Liver (tissue), 9 donors: Measurements from ENCODE around the gene TOP1. TPM values are rescaled to one million over a fixed set of nuclear protein-coding genes. Genes with fewer than 3 reads are reported as not detected.

Source experiments
- DNase-seq: peaks from one replicate; pipeline ENCODE4 v3.0.0-alpha.2; 2017; ENCODE audit warnings: low spot score
- H3K27ac ChIP-seq, 2 donors: one replicate each; pipeline ENCODE4 v1.7.0; 2013; ENCODE audit warnings: inconsistent platforms in 2 of 2, low read length in 2 of 2, control low read depth in 1 of 2, low read depth in 1 of 2, mild to moderate bottlenecking in 1 of 2
- H3K27me3 ChIP-seq, 4 donors: one replicate each; pipeline versions ENCODE4 v1.6.1 to v1.7.0; 2013; ENCODE audit warnings: low read length in 3 of 4, inconsistent platforms in 1 of 4, mild to moderate bottlenecking in 1 of 4, moderate library complexity in 1 of 4; ENCODE audit not compliant: control insufficient read depth in 4 of 4, insufficient read depth in 4 of 4
- H3K36me3 ChIP-seq, 4 donors: one replicate each; pipeline versions ENCODE4 v1.6.1 to v1.7.0; 2013; ENCODE audit warnings: low read length in 3 of 4, mild to moderate bottlenecking in 3 of 4, low read depth in 1 of 4, moderate library complexity in 1 of 4; ENCODE audit not compliant: control insufficient read depth in 4 of 4, insufficient read depth in 3 of 4
- H3K4me1 ChIP-seq, 4 donors: one replicate each; pipeline versions ENCODE4 v1.6.1 to v1.7.0; 2013; ENCODE audit warnings: low read length in 3 of 4, mild to moderate bottlenecking in 3 of 4, moderate library complexity in 1 of 4; ENCODE audit not compliant: control insufficient read depth in 4 of 4, insufficient read depth in 4 of 4
- H3K4me3 ChIP-seq, 3 donors: one replicate each; pipeline versions ENCODE4 v1.6.1 to v1.7.0; 2013; ENCODE audit warnings: low read length in 3 of 3, control low read depth in 1 of 3, low read depth in 1 of 3, mild to moderate bottlenecking in 1 of 3
- H3K9ac ChIP-seq, 2 donors: one replicate each; pipeline ENCODE4 v1.7.0; 2013; ENCODE audit warnings: low read length in 2 of 2, mild to moderate bottlenecking in 2 of 2, moderate library complexity in 2 of 2, control low read depth in 1 of 2, low read depth in 1 of 2
- H3K9me3 ChIP-seq, 4 donors: one replicate each; pipeline versions ENCODE4 v1.6.1 to v1.7.0; 2013; ENCODE audit warnings: low read length in 3 of 4; ENCODE audit not compliant: control insufficient read depth in 4 of 4
- EGR1 ChIP-seq, 2 donors: IDR thresholded peaks; 2 replicates each; pipeline ENCODE4 v1.6.1; 2016 to 2018; ENCODE audit warnings: antibody characterized with exemption in 2 of 2, low read depth in 2 of 2
- FOXA1 ChIP-seq: IDR thresholded peaks from 2 replicates; pipeline ENCODE4 v1.6.1; 2016; ENCODE audit warnings: antibody characterized with exemption
- FOXA2 ChIP-seq: IDR thresholded peaks from 2 replicates; pipeline ENCODE4 v1.6.1; 2016; ENCODE audit warnings: antibody characterized with exemption
- GABPA ChIP-seq, 2 donors: IDR thresholded peaks in 1 of 2; conservative IDR thresholded peaks in 1 of 2; 2 replicates each; pipeline ENCODE4 v1.6.1; 2016; ENCODE audit warnings: antibody characterized with exemption in 2 of 2, mild to moderate bottlenecking in 1 of 2, moderate library complexity in 1 of 2
- HNF4A ChIP-seq, 2 donors: conservative IDR thresholded peaks; 2 replicates each; pipeline ENCODE4 v1.6.1; 2016; ENCODE audit warnings: antibody characterized with exemption in 2 of 2, mild to moderate bottlenecking in 2 of 2
- HNF4G ChIP-seq: IDR thresholded peaks from 2 replicates; pipeline ENCODE4 v1.6.1; 2016; ENCODE audit warnings: antibody characterized with exemption
- JUND ChIP-seq, 2 donors: IDR thresholded peaks; 2 replicates each; pipeline ENCODE4 v1.6.1; 2016; ENCODE audit warnings: antibody characterized with exemption in 2 of 2
- RXRA ChIP-seq, 2 donors: IDR thresholded peaks; 2 replicates each; pipeline ENCODE4 v1.6.1; 2017 to 2018; ENCODE audit warnings: antibody characterized with exemption in 2 of 2, mild to moderate bottlenecking in 1 of 2
- SP1 ChIP-seq: IDR thresholded peaks from 2 replicates; pipeline ENCODE4 v1.6.1; 2018; ENCODE audit warnings: antibody characterized with exemption, mild to moderate bottlenecking
- TAF1 ChIP-seq: conservative IDR thresholded peaks from 2 replicates; pipeline ENCODE4 v1.6.1; 2016; ENCODE audit warnings: antibody characterized with exemption, mild to moderate bottlenecking
- YY1 ChIP-seq: IDR thresholded peaks from 2 replicates; pipeline ENCODE4 v1.6.1; 2016; ENCODE audit warnings: antibody characterized with exemption, mild to moderate bottlenecking
- WGBS: extraction: QIAGEN DNeasy Blood & Tissue Kit; methylation state at CpG from one replicate; pipeline ENCODE4 v1.1.7; 2013; 5-methylcytosine and 5-hydroxymethylcytosine counted together
- polyA plus RNA-seq, 2 donors: library from polyadenylated mRNA; stranded (reverse) in 1 of 2; unstranded in 1 of 2; fragments of 200-250 nt in 1 of 2; fragments of >200 nt in 1 of 2; fragmentation: Nextera tagmentation in 1 of 2; extraction: Ambion mirVana in 1 of 2; gene quantifications; one replicate each; pipeline versions ENCODE4 v1.2.1 to v1.2.3, GENCODE V29; 2013 to 2015
- total RNA-seq, 2 donors: library from RNA; depleted of rRNA; stranded (reverse); fragments of >200 nt; gene quantifications; one replicate each; pipeline ENCODE4 v1.2.3, GENCODE V29; 2014
- TF ChIP-seq, protein P1 (sequence below): fragments of 150-350 bp; IDR thresholded peaks from 2 replicates; pipeline ENCODE4 v1.5.1; 2017; ENCODE audit warnings: improper control_type of control experiment, low read depth, low read length; ENCODE audit not compliant: missing input control
- TF ChIP-seq, protein P2 (sequence below): IDR thresholded peaks from 2 replicates; pipeline ENCODE4 v1.6.1; 2016; ENCODE audit warnings: antibody characterized with exemption
- TF ChIP-seq, protein P3 (sequence below): IDR thresholded peaks from 2 replicates; pipeline ENCODE4 v1.6.1; 2016; ENCODE audit warnings: antibody characterized with exemption, mild to moderate bottlenecking
- donor health status: healthy.
- donor health status: healthy.
- donor health status: healthy.
- donor health status: healthy.
- donor health status: healthy.

The TOP1 gene
- total and polyA plus RNA-seq, 4 donors, result 13.7 to 62.1 (median 19.4) TPM

DNA sequence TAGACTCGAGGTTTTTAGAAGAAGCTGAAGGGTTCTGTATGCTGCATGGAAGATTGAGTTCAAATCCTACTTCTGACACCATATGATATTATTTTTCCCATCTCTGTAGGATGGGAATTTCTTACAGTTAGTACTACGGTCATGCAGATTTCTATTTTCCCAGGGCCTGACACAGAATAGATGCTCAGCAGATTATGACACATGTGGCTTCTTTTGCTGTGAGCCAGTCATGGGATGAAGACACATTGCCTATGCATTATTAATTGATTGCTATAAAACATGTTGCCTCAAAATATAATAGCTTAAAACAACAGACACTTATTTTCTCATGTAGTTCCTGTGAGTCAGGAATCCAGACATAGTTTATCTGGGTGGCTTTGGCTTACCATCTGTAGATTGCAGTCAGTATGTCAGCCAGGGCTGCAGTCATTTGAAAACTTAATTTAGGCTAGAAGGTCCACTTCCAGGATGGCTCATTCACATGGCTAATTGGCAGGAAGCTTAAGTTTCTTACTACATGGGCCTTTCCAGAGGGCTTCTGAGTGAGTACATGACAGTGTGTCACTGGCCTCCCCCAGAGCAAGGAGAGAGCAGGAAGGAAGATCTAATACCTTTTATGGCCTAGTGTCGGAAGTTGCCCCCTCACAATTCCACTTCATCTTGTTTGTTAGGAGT, 29.5 kb downstream of the TOP1 start:
- no peaks in the 10 kb centered on the region for H3K27me3 ChIP-seq
- peaks cover 3 to 7% (median 5%) of the 10 kb centered on the region in 4 donors for H3K4me1 ChIP-seq
- 80% methylated on average over 3 of the region's 3 CpGs for WGBS
- H3K27ac ChIP-seq, result peak overlapping the region in 1 of 2 donors; percentile 0
- TF ChIP-seq FOXA1, result no peak
- TF ChIP-seq GABPA (IDR thresholded peaks at IDR 0.05 in 1 of 2, conservative IDR thresholded peaks at IDR 0.05 in 1 of 2), result no peak
- TF ChIP-seq, protein P1, sequence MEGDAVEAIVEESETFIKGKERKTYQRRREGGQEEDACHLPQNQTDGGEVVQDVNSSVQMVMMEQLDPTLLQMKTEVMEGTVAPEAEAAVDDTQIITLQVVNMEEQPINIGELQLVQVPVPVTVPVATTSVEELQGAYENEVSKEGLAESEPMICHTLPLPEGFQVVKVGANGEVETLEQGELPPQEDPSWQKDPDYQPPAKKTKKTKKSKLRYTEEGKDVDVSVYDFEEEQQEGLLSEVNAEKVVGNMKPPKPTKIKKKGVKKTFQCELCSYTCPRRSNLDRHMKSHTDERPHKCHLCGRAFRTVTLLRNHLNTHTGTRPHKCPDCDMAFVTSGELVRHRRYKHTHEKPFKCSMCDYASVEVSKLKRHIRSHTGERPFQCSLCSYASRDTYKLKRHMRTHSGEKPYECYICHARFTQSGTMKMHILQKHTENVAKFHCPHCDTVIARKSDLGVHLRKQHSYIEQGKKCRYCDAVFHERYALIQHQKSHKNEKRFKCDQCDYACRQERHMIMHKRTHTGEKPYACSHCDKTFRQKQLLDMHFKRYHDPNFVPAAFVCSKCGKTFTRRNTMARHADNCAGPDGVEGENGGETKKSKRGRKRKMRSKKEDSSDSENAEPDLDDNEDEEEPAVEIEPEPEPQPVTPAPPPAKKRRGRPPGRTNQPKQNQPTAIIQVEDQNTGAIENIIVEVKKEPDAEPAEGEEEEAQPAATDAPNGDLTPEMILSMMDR, result no peak
- no peak for TF ChIP-seq EGR1 (IDR thresholded peaks at IDR 0.05; ENCODE audit: low read depth in 2 of 2)
- no peak for TF ChIP-seq SP1
- TF ChIP-seq FOXA2, result no peak
- no peak for TF ChIP-seq YY1
- TF ChIP-seq HNF4A (conservative IDR thresholded peaks at IDR 0.05), result no peak
- TF ChIP-seq JUND (IDR thresholded peaks at IDR 0.05), result no peak
- TF ChIP-seq HNF4G, result no peak
- TF ChIP-seq TAF1, result no peak
- no peak for TF ChIP-seq RXRA (IDR thresholded peaks at IDR 0.05)
- TF ChIP-seq, protein P2, sequence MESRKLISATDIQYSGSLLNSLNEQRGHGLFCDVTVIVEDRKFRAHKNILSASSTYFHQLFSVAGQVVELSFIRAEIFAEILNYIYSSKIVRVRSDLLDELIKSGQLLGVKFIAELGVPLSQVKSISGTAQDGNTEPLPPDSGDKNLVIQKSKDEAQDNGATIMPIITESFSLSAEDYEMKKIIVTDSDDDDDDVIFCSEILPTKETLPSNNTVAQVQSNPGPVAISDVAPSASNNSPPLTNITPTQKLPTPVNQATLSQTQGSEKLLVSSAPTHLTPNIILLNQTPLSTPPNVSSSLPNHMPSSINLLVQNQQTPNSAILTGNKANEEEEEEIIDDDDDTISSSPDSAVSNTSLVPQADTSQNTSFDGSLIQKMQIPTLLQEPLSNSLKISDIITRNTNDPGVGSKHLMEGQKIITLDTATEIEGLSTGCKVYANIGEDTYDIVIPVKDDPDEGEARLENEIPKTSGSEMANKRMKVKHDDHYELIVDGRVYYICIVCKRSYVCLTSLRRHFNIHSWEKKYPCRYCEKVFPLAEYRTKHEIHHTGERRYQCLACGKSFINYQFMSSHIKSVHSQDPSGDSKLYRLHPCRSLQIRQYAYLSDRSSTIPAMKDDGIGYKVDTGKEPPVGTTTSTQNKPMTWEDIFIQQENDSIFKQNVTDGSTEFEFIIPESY, result no peak
- TF ChIP-seq, protein P3, sequence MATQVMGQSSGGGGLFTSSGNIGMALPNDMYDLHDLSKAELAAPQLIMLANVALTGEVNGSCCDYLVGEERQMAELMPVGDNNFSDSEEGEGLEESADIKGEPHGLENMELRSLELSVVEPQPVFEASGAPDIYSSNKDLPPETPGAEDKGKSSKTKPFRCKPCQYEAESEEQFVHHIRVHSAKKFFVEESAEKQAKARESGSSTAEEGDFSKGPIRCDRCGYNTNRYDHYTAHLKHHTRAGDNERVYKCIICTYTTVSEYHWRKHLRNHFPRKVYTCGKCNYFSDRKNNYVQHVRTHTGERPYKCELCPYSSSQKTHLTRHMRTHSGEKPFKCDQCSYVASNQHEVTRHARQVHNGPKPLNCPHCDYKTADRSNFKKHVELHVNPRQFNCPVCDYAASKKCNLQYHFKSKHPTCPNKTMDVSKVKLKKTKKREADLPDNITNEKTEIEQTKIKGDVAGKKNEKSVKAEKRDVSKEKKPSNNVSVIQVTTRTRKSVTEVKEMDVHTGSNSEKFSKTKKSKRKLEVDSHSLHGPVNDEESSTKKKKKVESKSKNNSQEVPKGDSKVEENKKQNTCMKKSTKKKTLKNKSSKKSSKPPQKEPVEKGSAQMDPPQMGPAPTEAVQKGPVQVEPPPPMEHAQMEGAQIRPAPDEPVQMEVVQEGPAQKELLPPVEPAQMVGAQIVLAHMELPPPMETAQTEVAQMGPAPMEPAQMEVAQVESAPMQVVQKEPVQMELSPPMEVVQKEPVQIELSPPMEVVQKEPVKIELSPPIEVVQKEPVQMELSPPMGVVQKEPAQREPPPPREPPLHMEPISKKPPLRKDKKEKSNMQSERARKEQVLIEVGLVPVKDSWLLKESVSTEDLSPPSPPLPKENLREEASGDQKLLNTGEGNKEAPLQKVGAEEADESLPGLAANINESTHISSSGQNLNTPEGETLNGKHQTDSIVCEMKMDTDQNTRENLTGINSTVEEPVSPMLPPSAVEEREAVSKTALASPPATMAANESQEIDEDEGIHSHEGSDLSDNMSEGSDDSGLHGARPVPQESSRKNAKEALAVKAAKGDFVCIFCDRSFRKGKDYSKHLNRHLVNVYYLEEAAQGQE, result no peak
- peaks cover 0 to 10% (median 5%) of the 10 kb centered on the region in 4 donors for H3K36me3 ChIP-seq
- H3K9ac ChIP-seq, result no peak overlapping the region
- no peak overlapping the region for H3K4me3 ChIP-seq
- H3K9me3 ChIP-seq, result no peaks in the 10 kb centered on the region
- no peak for DNase-seq
